HG02763 (cell line): ENCODE measurements around the gene MEIG1.
"Not testable (repeated sequence)": the region's sequence is repeated elsewhere in the genome, so short reads cannot be mapped to it uniquely, and the experiment has no call there.

Experiments
- ATAC-seq: cut with Tn5 transposase; IDR thresholded peaks from one replicate; pipeline ENCODE4 v1.9.1; 2021; ENCODE audit warnings: mild to moderate bottlenecking, moderate library complexity; ENCODE audit not compliant: unreplicated experiment

Gene MEIG1

GRCh38 chr10:14959221-14960057 lies at the start of gene MEIG1:
Gene MEIG1 (plus strand): TSS chr10:14959388. CDS start chr10:14966469, 7,081 bp downstream.
- ATAC-seq, result peak; percentile 67

- no peak for ATAC-seq
Measured at GRCh38 chr10:14910953-14911352, 48.2 kb upstream of the MEIG1 start.

- ATAC-seq, result no peak
Measured at GRCh38 chr10:14911801-14912200, 47.4 kb upstream of the MEIG1 start.

- no peak for ATAC-seq
Measured at GRCh38 chr10:14916600-14916999, 42.6 kb upstream of the MEIG1 start.

GRCh38 chr10:14917827-14918226 lies 41.4 kb upstream of the MEIG1 start:
- ATAC-seq, result no peak

GRCh38 chr10:14918964-14919363 lies 40.2 kb upstream of the MEIG1 start:
- ATAC-seq, result no peak

GRCh38 chr10:14924013-14924412 lies 35.2 kb upstream of the MEIG1 start:
- ATAC-seq, result no peak

GRCh38 chr10:14925268-14925667 lies 33.9 kb upstream of the MEIG1 start:
- ATAC-seq, result no peak

GRCh38 chr10:14926061-14926470 lies 33.1 kb upstream of the MEIG1 start:
- ATAC-seq, result peak; percentile 13

GRCh38 chr10:14926722-14927416 lies 32.3 kb upstream of the MEIG1 start:
- ATAC-seq, result peak; percentile 94

- no peak for ATAC-seq
Measured at GRCh38 chr10:14930610-14931009, 28.6 kb upstream of the MEIG1 start.

- no peak for ATAC-seq
Measured at GRCh38 chr10:14936584-14936983, 22.6 kb upstream of the MEIG1 start.

- ATAC-seq, result not testable (repeated sequence)
Measured at GRCh38 chr10:14938971-14939370, 20.2 kb upstream of the MEIG1 start.

- ATAC-seq, result peak; percentile 88
Measured at GRCh38 chr10:14942147-14942949, 16.8 kb upstream of the MEIG1 start.

- ATAC-seq, result not testable (repeated sequence)
Measured at GRCh38 chr10:14942950-14943338, 16.2 kb upstream of the MEIG1 start.

- ATAC-seq, result no peak
Measured at GRCh38 chr10:14945108-14945507, 14.1 kb upstream of the MEIG1 start.

GRCh38 chr10:14947268-14947667 lies 11.9 kb upstream of the MEIG1 start:
- ATAC-seq, result no peak

GRCh38 chr10:14949291-14949690 lies 9.9 kb upstream of the MEIG1 start:
- ATAC-seq, result no peak

GRCh38 chr10:14952851-14953423 lies 6.3 kb upstream of the MEIG1 start:
- no peak for ATAC-seq

GRCh38 chr10:14953424-14954000 lies 5.7 kb upstream of the MEIG1 start:
- peak; percentile 20 for ATAC-seq
